Neuronal stem cell (in vitro differentiated cells): ENCODE results near the gene USP20.

Source experiments
- DNase-seq: peaks from one replicate; pipeline ENCODE4 v3.0.0-alpha.2; 2013; ENCODE audit warnings: low spot score
- H2AFZ ChIP-seq: one replicate; pipeline ENCODE4 v1.6.1; 2013; ENCODE audit warnings: mild to moderate bottlenecking, low read length, inconsistent platforms
- H2AK5ac ChIP-seq: 2 replicates; pipeline ENCODE4 v1.6.1; 2013; ENCODE audit warnings: low read depth, mild to moderate bottlenecking, inconsistent platforms, low read length, moderate library complexity, mixed read lengths
- H2BK120ac ChIP-seq: 2 replicates; pipeline ENCODE4 v1.6.1; 2013; ENCODE audit warnings: low read depth, mild to moderate bottlenecking, inconsistent platforms, low read length, moderate library complexity, mixed read lengths
- H2BK12ac ChIP-seq: one replicate; pipeline ENCODE4 v1.6.1; 2013; ENCODE audit warnings: low read length, inconsistent platforms
- H2BK15ac ChIP-seq: 2 replicates; pipeline ENCODE4 v1.6.1; 2013; ENCODE audit warnings: mild to moderate bottlenecking, low read length, inconsistent platforms, mixed read lengths
- H2BK5ac ChIP-seq: one replicate; pipeline ENCODE4 v1.6.1; 2013; ENCODE audit warnings: inconsistent platforms, mild to moderate bottlenecking, low read length, moderate library complexity
- H3K14ac ChIP-seq: one replicate; pipeline ENCODE4 v1.6.1; 2013; ENCODE audit warnings: low read length, inconsistent platforms
- H3K18ac ChIP-seq: 2 replicates; pipeline ENCODE4 v1.6.1; 2013; ENCODE audit warnings: low read length, inconsistent platforms
- H3K23ac ChIP-seq: 2 replicates; pipeline ENCODE4 v1.6.1; 2013; ENCODE audit warnings: low read depth, mild to moderate bottlenecking, mixed read lengths, low read length, inconsistent platforms; ENCODE audit not compliant: poor library complexity
- H3K27ac ChIP-seq: replicated peaks from 3 replicates; pipeline ENCODE4 v1.5.1; 2013; ENCODE audit warnings: low read length, inconsistent platforms
- H3K27me3 ChIP-seq, 3 experiments: 2 replicates each; pipeline ENCODE4 v1.6.1; 2013; ENCODE audit warnings: low read length in 3 of 3, mild to moderate bottlenecking in 2 of 3, inconsistent platforms in 1 of 3, low read depth in 1 of 3, mixed read lengths in 1 of 3, moderate library complexity in 1 of 3; ENCODE audit not compliant: control insufficient read depth in 3 of 3, insufficient read depth in 3 of 3
- H3K36me3 ChIP-seq, 2 donors: replicated peaks in 1 of 2; 2 replicates each; pipeline ENCODE4 v1.6.1; 2013; ENCODE audit warnings: low read length in 2 of 2; ENCODE audit not compliant: control insufficient read depth in 2 of 2, insufficient read depth in 2 of 2
- H3K4ac ChIP-seq: 2 replicates; pipeline ENCODE4 v1.6.1; 2013; ENCODE audit warnings: inconsistent platforms, mild to moderate bottlenecking, low read length, moderate library complexity
- H3K4me1 ChIP-seq, 2 donors: 1 replicate in 1 of 2; 2 replicates in 1 of 2; pipeline ENCODE4 v1.6.1; 2013; ENCODE audit warnings: low read length in 2 of 2, low read depth in 1 of 2; ENCODE audit not compliant: control insufficient read depth in 2 of 2, insufficient read depth in 1 of 2
- H3K4me2 ChIP-seq: one replicate; pipeline ENCODE4 v1.6.1; 2013; ENCODE audit warnings: mild to moderate bottlenecking, low read length, inconsistent platforms; ENCODE audit not compliant: insufficient read depth, poor library complexity, severe bottlenecking
- H3K4me3 ChIP-seq, 2 donors: 2 replicates each; pipeline ENCODE4 v1.5.1; 2013; ENCODE audit warnings: low read length in 2 of 2, mild to moderate bottlenecking in 2 of 2, inconsistent platforms in 1 of 2, moderate library complexity in 1 of 2
- H3K79me1 ChIP-seq: one replicate; pipeline ENCODE4 v1.6.1; 2013; ENCODE audit warnings: low read depth, mild to moderate bottlenecking, inconsistent platforms, low read length, moderate library complexity
- H3K9ac ChIP-seq: one replicate; pipeline ENCODE4 v1.6.1; 2013; ENCODE audit warnings: mild to moderate bottlenecking, low read depth, low read length, inconsistent platforms; ENCODE audit not compliant: poor library complexity
- H3K9me3 ChIP-seq, 2 donors: replicated peaks in 1 of 2; 2 replicates each; pipeline versions ENCODE3 to v1.6.1; 2013; ENCODE audit warnings: low read length in 2 of 2, mild to moderate bottlenecking in 2 of 2, inconsistent platforms in 1 of 2, low read depth in 1 of 2, mixed read lengths in 1 of 2, moderate library complexity in 1 of 2; ENCODE audit not compliant: control insufficient read depth in 2 of 2, insufficient read depth in 1 of 2
- H4K8ac ChIP-seq: one replicate; pipeline ENCODE4 v1.6.1; 2013; ENCODE audit warnings: low read depth, mild to moderate bottlenecking, inconsistent platforms, low read length, moderate library complexity
- H4K91ac ChIP-seq: one replicate; pipeline ENCODE4 v1.6.1; 2013; ENCODE audit warnings: low read length, low read depth, mild to moderate bottlenecking, inconsistent platforms; ENCODE audit not compliant: poor library complexity
- WGBS, 2 donors: extraction: QIAGEN DNeasy Blood & Tissue Kit; methylation state at CpG; one replicate each; pipeline ENCODE4 v1.1.7; 2013; ENCODE audit warnings: missing lambda C conversion rate in 2 of 2, mixed read lengths in 1 of 2; ENCODE audit not compliant: insufficient read length in 2 of 2, insufficient replicate concordance in 1 of 2; ENCODE audit errors: extremely low coverage in 2 of 2; 5-methylcytosine and 5-hydroxymethylcytosine counted together

Gene USP20

DNA sequence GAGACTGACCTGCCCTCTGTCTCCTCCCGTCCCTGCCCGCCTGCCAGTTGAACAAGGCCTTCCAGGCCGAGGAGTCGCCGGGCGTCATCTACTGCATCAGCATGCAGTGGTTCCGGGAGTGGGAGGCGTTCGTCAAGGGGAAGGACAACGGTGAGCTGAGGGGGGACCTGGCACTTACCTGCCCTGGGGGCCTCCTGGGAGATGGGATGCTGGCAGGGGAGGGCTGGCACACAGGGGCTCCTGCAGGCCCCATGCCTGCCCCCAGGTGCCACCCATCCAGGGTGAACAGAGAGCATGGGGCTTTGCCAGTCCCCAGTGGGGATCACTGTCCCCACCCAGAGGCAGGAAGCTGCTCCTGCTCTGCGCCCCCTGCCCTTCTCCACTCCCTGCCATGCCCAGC, 43.0 kb downstream of the USP20 start:
- no peak overlapping the region for H2BK5ac ChIP-seq
- no peaks in the 10 kb centered on the region for H3K27me3 ChIP-seq
- H3K4ac ChIP-seq = no peak overlapping the region
- no peak overlapping the region for H2AFZ ChIP-seq
- no peak overlapping the region for H3K9ac ChIP-seq
- no peak overlapping the region for H2BK120ac ChIP-seq
- no peak for DNase-seq
- no peak overlapping the region for H3K4me2 ChIP-seq
- H3K4me3 ChIP-seq = no peak overlapping the region
- no peak overlapping the region for H4K8ac ChIP-seq
- H2BK12ac ChIP-seq = no peak overlapping the region
- no peak overlapping the region for H3K23ac ChIP-seq
- H4K91ac ChIP-seq = no peak overlapping the region
- H3K14ac ChIP-seq = no peak overlapping the region
- no peak overlapping the region for H3K27ac ChIP-seq
- peaks cover 2% of the 10 kb centered on the region for H3K79me1 ChIP-seq
- no peaks in the 10 kb centered on the region for H3K4me1 ChIP-seq
- H3K9me3 ChIP-seq = no peaks in the 10 kb centered on the region
- no peak overlapping the region for H2BK15ac ChIP-seq
- peaks cover 17 to 44% of the 10 kb centered on the region in 2 donors for H3K36me3 ChIP-seq
- no peak overlapping the region for H2AK5ac ChIP-seq
- WGBS, 2 donors = no CpG with 5 or more reads among the region's 11 CpGs
- no peak overlapping the region for H3K18ac ChIP-seq

DNA sequence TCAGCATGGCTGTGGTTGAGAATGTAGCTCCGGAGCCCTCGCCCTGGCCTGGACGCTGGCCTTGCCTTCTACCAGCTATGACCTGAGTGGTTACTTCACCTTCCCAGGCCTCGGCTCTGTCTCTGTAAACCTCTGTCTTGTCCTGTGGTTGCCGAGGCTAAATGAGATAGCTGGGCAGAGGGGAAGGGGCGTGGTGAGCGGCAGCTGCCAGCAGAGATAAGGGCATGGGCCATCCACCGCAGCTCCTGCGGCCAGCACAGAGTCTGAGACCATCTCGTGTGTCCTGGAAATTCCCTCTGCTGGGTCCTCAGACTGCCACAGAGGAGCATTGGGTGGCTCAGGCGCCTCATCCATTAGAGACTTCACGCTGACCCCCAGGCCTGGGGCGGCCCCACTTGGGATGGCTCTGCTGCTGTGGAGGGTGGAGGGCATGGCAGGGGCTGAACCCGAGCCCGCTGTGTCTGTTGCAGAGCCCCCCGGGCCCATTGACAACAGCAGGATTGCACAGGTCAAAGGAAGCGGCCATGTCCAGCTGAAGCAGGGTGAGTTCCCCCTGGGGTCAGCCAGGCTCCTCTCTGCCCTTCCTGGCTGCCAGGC, 43.9 kb downstream of the USP20 start:
- no CpG with 5 or more reads among the region's 17 CpGs for WGBS, 2 donors
- H3K14ac ChIP-seq = no peak overlapping the region
- H4K8ac ChIP-seq = no peak overlapping the region
- H3K79me1 ChIP-seq = peaks cover 2% of the 10 kb centered on the region
- H3K36me3 ChIP-seq = peaks cover 17 to 40% of the 10 kb centered on the region in 2 donors
- no peak overlapping the region for H2BK120ac ChIP-seq
- no peak overlapping the region for H3K4me2 ChIP-seq
- no peak overlapping the region for H2AK5ac ChIP-seq
- H4K91ac ChIP-seq = no peak overlapping the region
- H3K27ac ChIP-seq = no peak overlapping the region
- no peak overlapping the region for H2BK12ac ChIP-seq
- DNase-seq = no peak
- no peak overlapping the region for H2AFZ ChIP-seq
- H3K4ac ChIP-seq = no peak overlapping the region
- no peaks in the 10 kb centered on the region for H3K27me3 ChIP-seq
- H3K9me3 ChIP-seq = no peaks in the 10 kb centered on the region
- peaks cover 0 to 4% of the 10 kb centered on the region in 2 donors for H3K4me1 ChIP-seq
- H2BK5ac ChIP-seq = peak overlapping the region; percentile 19
- H3K4me3 ChIP-seq = no peak overlapping the region
- H3K18ac ChIP-seq = no peak overlapping the region
- no peak overlapping the region for H3K9ac ChIP-seq
- peak overlapping the region; percentile 86 for H3K23ac ChIP-seq
- H2BK15ac ChIP-seq = no peak overlapping the region

DNA sequence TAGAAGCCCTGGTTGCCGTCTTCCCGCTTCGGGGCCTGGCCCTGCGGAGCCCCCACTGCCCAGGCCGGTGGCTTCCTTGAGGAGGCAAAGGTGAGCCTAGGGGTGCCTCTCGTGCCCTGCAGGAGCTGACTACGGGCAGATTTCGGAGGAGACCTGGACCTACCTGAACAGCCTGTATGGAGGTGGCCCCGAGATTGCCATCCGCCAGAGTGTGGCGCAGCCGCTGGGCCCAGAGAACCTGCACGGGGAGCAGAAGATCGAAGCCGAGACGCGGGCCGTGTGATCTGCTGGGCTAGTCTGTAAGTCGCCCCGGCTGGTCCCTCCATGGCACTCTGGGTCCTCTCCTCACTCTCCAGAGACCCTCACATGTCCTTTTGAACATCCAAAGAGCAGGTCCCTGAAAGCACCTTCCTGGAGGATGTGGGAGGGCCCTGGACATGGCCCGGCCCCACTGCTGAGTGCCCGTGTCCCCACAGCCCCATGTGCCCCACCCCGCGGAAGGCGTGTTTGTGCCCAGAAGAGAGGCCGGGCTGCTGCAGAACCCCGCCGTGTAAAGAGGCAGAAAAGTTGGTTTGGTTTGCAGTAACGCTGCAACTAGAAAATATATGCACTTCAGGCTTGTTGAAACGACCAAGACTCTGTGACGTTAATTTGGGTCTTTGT, 44.9 kb downstream of the USP20 start:
- Histone ChIP-seq H3K14ac (no peak overlapping the region), H2BK120ac (no peak overlapping the region), H3K9me3 (no peaks in the 10 kb centered on the region), H2BK15ac (no peak overlapping the region), H3K27me3 (no peaks in the 10 kb centered on the region), H3K79me1 (no peaks in the 10 kb centered on the region), H4K91ac (no peak overlapping the region), H3K23ac (no peak overlapping the region), H3K36me3 (peaks cover 13 to 31% of the 10 kb centered on the region in 2 donors), H2BK5ac (peak overlapping the region; percentile 19), H3K4ac (no peak overlapping the region), H3K4me3 (no peak overlapping the region), H3K27ac (no peak overlapping the region), H3K4me1 (peaks cover 6 to 10% of the 10 kb centered on the region in 2 donors), H3K18ac (no peak overlapping the region), H2BK12ac (no peak overlapping the region), H2AK5ac (no peak overlapping the region), H4K8ac (no peak overlapping the region), H3K4me2 (no peak overlapping the region), H3K9ac (no peak overlapping the region), H2AFZ (no peak overlapping the region)
- no CpG with 5 or more reads among the region's 31 CpGs for WGBS, 2 donors
- DNase-seq = no peak

DNA sequence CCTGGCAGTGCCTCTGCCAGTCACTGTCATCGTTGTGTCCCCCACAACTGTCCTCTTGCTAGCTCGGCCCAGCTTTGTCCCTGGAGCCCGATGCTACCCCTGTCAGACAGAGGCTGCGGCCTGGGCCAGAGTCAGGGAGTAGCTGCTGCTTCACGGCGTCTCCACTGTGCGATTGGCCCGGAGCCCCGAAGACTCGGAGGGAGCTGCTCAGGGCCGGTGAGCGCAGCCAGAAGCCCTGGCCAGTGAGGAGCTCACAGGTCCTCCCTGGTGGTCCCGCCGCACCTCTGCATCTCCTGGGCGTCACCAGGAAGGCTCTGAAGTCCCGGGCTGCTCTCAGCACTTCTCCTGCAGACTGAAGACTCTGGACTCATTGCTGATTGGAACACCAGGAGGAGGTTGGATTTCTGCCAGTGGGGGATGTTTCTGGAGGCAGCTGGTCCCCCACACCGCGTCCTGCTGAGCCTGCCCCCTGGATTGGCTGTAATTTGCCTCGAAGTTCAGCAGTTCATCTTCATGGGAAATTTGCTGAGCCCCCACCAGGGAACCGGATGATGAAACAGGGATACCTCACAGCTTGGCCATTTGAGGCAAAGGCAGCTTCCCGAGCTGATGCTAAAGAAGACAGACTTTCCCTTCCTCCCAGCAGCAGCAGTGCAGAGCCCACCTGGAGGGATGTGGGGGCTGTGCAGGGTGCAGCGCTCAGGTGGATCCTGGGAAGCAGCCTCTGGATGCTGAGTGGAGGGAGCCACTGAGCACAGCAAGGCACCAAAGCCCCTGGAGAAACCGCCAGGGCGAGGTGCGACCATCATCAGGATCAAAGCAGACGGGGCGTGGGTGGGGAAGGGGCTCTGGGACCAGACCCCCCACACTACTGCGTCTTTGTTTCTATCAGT, 45.6 kb downstream of the USP20 start:
- Histone ChIP-seq H2BK5ac (no peak overlapping the region), H3K14ac (no peak overlapping the region), H2BK15ac (no peak overlapping the region), H2BK12ac (no peak overlapping the region), H3K23ac (no peak overlapping the region), H3K27ac (no peak overlapping the region), H3K36me3 (peaks cover 9 to 23% of the 10 kb centered on the region in 2 donors), H4K91ac (no peak overlapping the region), H3K79me1 (no peaks in the 10 kb centered on the region), H3K18ac (no peak overlapping the region), H3K4me2 (no peak overlapping the region), H3K4ac (no peak overlapping the region), H3K9me3 (no peaks in the 10 kb centered on the region), H4K8ac (no peak overlapping the region), H2AFZ (no peak overlapping the region), H3K9ac (no peak overlapping the region), H2BK120ac (no peak overlapping the region), H3K27me3 (no peaks in the 10 kb centered on the region), H2AK5ac (no peak overlapping the region), H3K4me3 (no peak overlapping the region), H3K4me1 (peaks cover 10 to 14% of the 10 kb centered on the region in 2 donors)
- no CpG with 5 or more reads among the region's 28 CpGs for WGBS, 2 donors
- no peak for DNase-seq
